K562 (cell line): ENCODE data around the gene C5orf24. TPM values are rescaled to one million over a fixed set of nuclear protein-coding genes. Genes with fewer than 3 reads are reported as not detected.
A peak's percentile ranks its signal among the peaks of the same experiment; 100 is the strongest.

Source experiments
- ARID4B ChIP-seq: sonication (generic); formaldehyde crosslinking; IDR thresholded peaks from 2 replicates; pipeline ENCODE4 v1.8.0; 2022; ENCODE audit warnings: mild to moderate bottlenecking, missing genetic modification reagents
- CREB1 ChIP-seq, 2 experiments: sonication (generic) in 1 of 2; formaldehyde crosslinking in 1 of 2; IDR thresholded peaks; 2 replicates each; pipeline versions ENCODE4 v1.6.1 to v1.8.0; 2012 to 2022; ENCODE audit warnings: inconsistent platforms in 1 of 2, mild to moderate bottlenecking in 1 of 2, missing genetic modification reagents in 1 of 2, moderate library complexity in 1 of 2
- HNRNPUL1 ChIP-seq: fragments of 200-400 bp; formaldehyde crosslinking; IDR thresholded peaks from 2 replicates; pipeline ENCODE4 v1.6.1; 2017; ENCODE audit warnings: low read length
- MBD2 ChIP-seq: sonication (generic); IDR thresholded peaks from 2 replicates; pipeline ENCODE4 v1.6.1; 2016; ENCODE audit warnings: low read depth, borderline replicate concordance
- MEF2D ChIP-seq: conservative IDR thresholded peaks from 2 replicates; pipeline ENCODE4 v1.6.1; 2016; ENCODE audit warnings: low read depth, missing genetic modification characterization, missing compliant biosample characterization
- RCOR1 ChIP-seq, 2 experiments: IDR thresholded peaks; 2 replicates each; pipeline ENCODE4 v1.6.1; 2012; ENCODE audit warnings: low read depth in 2 of 2, low read length in 2 of 2, borderline replicate concordance in 1 of 2, improper control_type of control experiment in 1 of 2
- SETDB1 ChIP-seq: IDR thresholded peaks from one replicate; pipeline ENCODE4 v1.6.1; 2012; ENCODE audit warnings: low read length, control low read depth, inconsistent platforms
- VEZF1 ChIP-seq: fragments of 200-800 bp; sonication (Bioruptor generic); IDR thresholded peaks from 2 replicates; pipeline ENCODE4 v1.6.1; 2017; ENCODE audit warnings: missing genetic modification characterization, missing compliant biosample characterization
- polyA plus RNA-seq, 8 experiments: library from polyadenylated mRNA; depleted of rRNA in 4 of 8; stranded (reverse) in 5 of 8; unstranded in 3 of 8; fragments of >200 nt; fragmentation: Nextera tagmentation in 2 of 8; fragmentation: Illumina TruSeq in 1 of 8; extraction: Ambion mirVana in 2 of 8; extraction: Trizol in 1 of 8; gene quantifications; 2 replicates each; pipeline versions ENCODE4 v1.2.1 to v1.2.3, GENCODE V29; 2011 to 2014; ENCODE audit warnings: inconsistent platforms in 1 of 8, missing spikeins in 1 of 8
- total RNA-seq, 7 experiments: library from RNA; depleted of rRNA in 6 of 7; stranded (reverse); fragments of >200 nt in 6 of 7; fragmentation: Illumina TruSeq in 2 of 7; extraction: Trizol in 2 of 7; gene quantifications; 2 replicates each; pipeline versions ENCODE4 v1.2.1 to v1.2.3, GENCODE V29; 2011 to 2021; ENCODE audit warnings: low replicate concordance in 1 of 7
- TF ChIP-seq, protein P1 (sequence below): sonication (generic); formaldehyde crosslinking; IDR thresholded peaks from 2 replicates; pipeline ENCODE4 v1.8.0; 2023; ENCODE audit warnings: missing genetic modification reagents, mild to moderate bottlenecking, borderline replicate concordance
- TF ChIP-seq, protein P2 (sequence below), 2 experiments: fragments of 150-350 bp in 1 of 2; IDR thresholded peaks; 2 replicates each; pipeline ENCODE4 v1.6.1; 2012 to 2016; ENCODE audit warnings: low read depth in 2 of 2, low read length in 2 of 2, mild to moderate bottlenecking in 1 of 2, moderate library complexity in 1 of 2

The C5orf24 gene
- total and polyA plus RNA-seq, 9 of the 15 experiments (the other 6 are each of a cell fraction or from before 2014, with no cell fraction given), result 8.9 to 38.6 (median 28.4) TPM

DNA sequence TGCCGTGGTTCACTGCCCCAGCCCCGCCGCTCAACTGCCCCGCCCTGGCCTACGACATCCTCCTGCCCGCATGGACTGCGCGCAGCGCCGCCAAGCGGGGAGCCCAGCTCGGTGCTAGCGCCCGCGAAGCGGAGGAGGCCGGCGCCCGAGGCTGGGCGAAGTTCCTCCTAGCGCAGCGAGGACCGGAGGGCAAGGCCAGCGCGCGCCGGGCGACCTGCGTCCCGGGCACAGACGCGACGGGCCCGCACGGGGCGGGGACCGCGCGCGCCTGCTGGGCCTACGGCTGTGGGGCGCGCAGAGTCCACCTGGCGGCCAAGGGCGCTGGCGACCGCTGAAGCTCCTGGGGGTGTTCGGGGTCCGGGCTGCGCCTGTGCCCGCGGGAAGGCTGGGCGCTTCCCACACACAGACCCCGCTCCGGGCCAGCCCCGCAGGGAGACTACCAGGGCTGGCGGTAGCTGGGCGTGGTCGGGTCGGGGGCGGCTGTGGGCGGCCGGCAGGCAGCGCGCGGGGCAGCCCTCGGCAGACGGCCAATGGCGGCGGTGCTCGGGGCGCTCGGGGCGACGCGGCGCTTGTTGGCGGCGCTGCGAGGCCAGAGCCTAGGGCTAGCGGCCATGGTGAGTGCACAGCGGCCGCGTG, 59.0 kb downstream of the C5orf24 start, which contains the start of gene PCBD2 (continued):
- TF ChIP-seq, protein P1, sequence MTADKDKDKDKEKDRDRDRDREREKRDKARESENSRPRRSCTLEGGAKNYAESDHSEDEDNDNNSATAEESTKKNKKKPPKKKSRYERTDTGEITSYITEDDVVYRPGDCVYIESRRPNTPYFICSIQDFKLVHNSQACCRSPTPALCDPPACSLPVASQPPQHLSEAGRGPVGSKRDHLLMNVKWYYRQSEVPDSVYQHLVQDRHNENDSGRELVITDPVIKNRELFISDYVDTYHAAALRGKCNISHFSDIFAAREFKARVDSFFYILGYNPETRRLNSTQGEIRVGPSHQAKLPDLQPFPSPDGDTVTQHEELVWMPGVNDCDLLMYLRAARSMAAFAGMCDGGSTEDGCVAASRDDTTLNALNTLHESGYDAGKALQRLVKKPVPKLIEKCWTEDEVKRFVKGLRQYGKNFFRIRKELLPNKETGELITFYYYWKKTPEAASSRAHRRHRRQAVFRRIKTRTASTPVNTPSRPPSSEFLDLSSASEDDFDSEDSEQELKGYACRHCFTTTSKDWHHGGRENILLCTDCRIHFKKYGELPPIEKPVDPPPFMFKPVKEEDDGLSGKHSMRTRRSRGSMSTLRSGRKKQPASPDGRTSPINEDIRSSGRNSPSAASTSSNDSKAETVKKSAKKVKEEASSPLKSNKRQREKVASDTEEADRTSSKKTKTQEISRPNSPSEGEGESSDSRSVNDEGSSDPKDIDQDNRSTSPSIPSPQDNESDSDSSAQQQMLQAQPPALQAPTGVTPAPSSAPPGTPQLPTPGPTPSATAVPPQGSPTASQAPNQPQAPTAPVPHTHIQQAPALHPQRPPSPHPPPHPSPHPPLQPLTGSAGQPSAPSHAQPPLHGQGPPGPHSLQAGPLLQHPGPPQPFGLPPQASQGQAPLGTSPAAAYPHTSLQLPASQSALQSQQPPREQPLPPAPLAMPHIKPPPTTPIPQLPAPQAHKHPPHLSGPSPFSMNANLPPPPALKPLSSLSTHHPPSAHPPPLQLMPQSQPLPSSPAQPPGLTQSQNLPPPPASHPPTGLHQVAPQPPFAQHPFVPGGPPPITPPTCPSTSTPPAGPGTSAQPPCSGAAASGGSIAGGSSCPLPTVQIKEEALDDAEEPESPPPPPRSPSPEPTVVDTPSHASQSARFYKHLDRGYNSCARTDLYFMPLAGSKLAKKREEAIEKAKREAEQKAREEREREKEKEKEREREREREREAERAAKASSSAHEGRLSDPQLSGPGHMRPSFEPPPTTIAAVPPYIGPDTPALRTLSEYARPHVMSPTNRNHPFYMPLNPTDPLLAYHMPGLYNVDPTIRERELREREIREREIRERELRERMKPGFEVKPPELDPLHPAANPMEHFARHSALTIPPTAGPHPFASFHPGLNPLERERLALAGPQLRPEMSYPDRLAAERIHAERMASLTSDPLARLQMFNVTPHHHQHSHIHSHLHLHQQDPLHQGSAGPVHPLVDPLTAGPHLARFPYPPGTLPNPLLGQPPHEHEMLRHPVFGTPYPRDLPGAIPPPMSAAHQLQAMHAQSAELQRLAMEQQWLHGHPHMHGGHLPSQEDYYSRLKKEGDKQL (CRISPR knock-in tag), result no peak
- no peak for TF ChIP-seq SETDB1
- TF ChIP-seq, protein P2, sequence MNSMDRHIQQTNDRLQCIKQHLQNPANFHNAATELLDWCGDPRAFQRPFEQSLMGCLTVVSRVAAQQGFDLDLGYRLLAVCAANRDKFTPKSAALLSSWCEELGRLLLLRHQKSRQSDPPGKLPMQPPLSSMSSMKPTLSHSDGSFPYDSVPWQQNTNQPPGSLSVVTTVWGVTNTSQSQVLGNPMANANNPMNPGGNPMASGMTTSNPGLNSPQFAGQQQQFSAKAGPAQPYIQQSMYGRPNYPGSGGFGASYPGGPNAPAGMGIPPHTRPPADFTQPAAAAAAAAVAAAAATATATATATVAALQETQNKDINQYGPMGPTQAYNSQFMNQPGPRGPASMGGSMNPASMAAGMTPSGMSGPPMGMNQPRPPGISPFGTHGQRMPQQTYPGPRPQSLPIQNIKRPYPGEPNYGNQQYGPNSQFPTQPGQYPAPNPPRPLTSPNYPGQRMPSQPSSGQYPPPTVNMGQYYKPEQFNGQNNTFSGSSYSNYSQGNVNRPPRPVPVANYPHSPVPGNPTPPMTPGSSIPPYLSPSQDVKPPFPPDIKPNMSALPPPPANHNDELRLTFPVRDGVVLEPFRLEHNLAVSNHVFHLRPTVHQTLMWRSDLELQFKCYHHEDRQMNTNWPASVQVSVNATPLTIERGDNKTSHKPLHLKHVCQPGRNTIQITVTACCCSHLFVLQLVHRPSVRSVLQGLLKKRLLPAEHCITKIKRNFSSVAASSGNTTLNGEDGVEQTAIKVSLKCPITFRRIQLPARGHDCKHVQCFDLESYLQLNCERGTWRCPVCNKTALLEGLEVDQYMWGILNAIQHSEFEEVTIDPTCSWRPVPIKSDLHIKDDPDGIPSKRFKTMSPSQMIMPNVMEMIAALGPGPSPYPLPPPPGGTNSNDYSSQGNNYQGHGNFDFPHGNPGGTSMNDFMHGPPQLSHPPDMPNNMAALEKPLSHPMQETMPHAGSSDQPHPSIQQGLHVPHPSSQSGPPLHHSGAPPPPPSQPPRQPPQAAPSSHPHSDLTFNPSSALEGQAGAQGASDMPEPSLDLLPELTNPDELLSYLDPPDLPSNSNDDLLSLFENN (IDR thresholded peaks at IDR 0.05; ENCODE audit: low read depth in 2 of 2, low read length in 2 of 2), result no peak; a peak in 1 of 4 replicates
- peak; percentile 82 for TF ChIP-seq ARID4B (CRISPR knock-in tag)
- TF ChIP-seq MEF2D (tag), result no peak
- TF ChIP-seq VEZF1 (CRISPR knock-in tag), result peak; percentile 81
- peak in 1 of 2 experiments; percentile 66; a peak in 1 of 4 replicates for TF ChIP-seq RCOR1 (IDR thresholded peaks at IDR 0.05; ENCODE audit: borderline replicate concordance in 1 of 2, low read depth in 2 of 2, low read length in 2 of 2)
- no peak for TF ChIP-seq HNRNPUL1
- peak; percentile 80 for TF ChIP-seq CREB1 (IDR thresholded peaks at IDR 0.05)
- TF ChIP-seq CREB1 (CRISPR knock-in tag; IDR thresholded peaks at IDR 0.05), result peak; percentile 65; the same call in 1 of the 2 replicates
- 0 out of 2 replicates have a peak, but pooled peaks have one; percentile 16 for TF ChIP-seq MBD2
